Liver (tissue), 9 donors: Measurements from ENCODE around the gene SMS. TPM values are rescaled to one million over a fixed set of nuclear protein-coding genes. Genes with fewer than 3 reads are reported as not detected.

Experiments used
- DNase-seq: peaks from one replicate; pipeline ENCODE4 v3.0.0-alpha.2; 2017; ENCODE audit warnings: low spot score
- H3K27ac ChIP-seq, 2 donors: one replicate each; pipeline ENCODE4 v1.7.0; 2013; ENCODE audit warnings: inconsistent platforms in 2 of 2, low read length in 2 of 2, control low read depth in 1 of 2, low read depth in 1 of 2, mild to moderate bottlenecking in 1 of 2
- H3K27me3 ChIP-seq, 4 donors: one replicate each; pipeline versions ENCODE4 v1.6.1 to v1.7.0; 2013; ENCODE audit warnings: low read length in 3 of 4, inconsistent platforms in 1 of 4, mild to moderate bottlenecking in 1 of 4, moderate library complexity in 1 of 4; ENCODE audit not compliant: control insufficient read depth in 4 of 4, insufficient read depth in 4 of 4
- H3K36me3 ChIP-seq, 4 donors: one replicate each; pipeline versions ENCODE4 v1.6.1 to v1.7.0; 2013; ENCODE audit warnings: low read length in 3 of 4, mild to moderate bottlenecking in 3 of 4, low read depth in 1 of 4, moderate library complexity in 1 of 4; ENCODE audit not compliant: control insufficient read depth in 4 of 4, insufficient read depth in 3 of 4
- H3K4me1 ChIP-seq, 4 donors: one replicate each; pipeline versions ENCODE4 v1.6.1 to v1.7.0; 2013; ENCODE audit warnings: low read length in 3 of 4, mild to moderate bottlenecking in 3 of 4, moderate library complexity in 1 of 4; ENCODE audit not compliant: control insufficient read depth in 4 of 4, insufficient read depth in 4 of 4
- H3K4me3 ChIP-seq, 3 donors: one replicate each; pipeline versions ENCODE4 v1.6.1 to v1.7.0; 2013; ENCODE audit warnings: low read length in 3 of 3, control low read depth in 1 of 3, low read depth in 1 of 3, mild to moderate bottlenecking in 1 of 3
- H3K9ac ChIP-seq, 2 donors: one replicate each; pipeline ENCODE4 v1.7.0; 2013; ENCODE audit warnings: low read length in 2 of 2, mild to moderate bottlenecking in 2 of 2, moderate library complexity in 2 of 2, control low read depth in 1 of 2, low read depth in 1 of 2
- H3K9me3 ChIP-seq, 4 donors: one replicate each; pipeline versions ENCODE4 v1.6.1 to v1.7.0; 2013; ENCODE audit warnings: low read length in 3 of 4; ENCODE audit not compliant: control insufficient read depth in 4 of 4
- ATF3 ChIP-seq: IDR thresholded peaks from 2 replicates; pipeline ENCODE4 v1.6.1; 2016; ENCODE audit warnings: antibody characterized with exemption
- CTCF ChIP-seq: fragments of 150-350 bp; IDR thresholded peaks from 2 replicates; pipeline ENCODE4 v1.5.1; 2017; ENCODE audit warnings: improper control_type of control experiment, low read depth, low read length; ENCODE audit not compliant: missing input control
- EGR1 ChIP-seq, 2 donors: IDR thresholded peaks; 2 replicates each; pipeline ENCODE4 v1.6.1; 2016 to 2018; ENCODE audit warnings: antibody characterized with exemption in 2 of 2, low read depth in 2 of 2
- FOXA1 ChIP-seq: IDR thresholded peaks from 2 replicates; pipeline ENCODE4 v1.6.1; 2016; ENCODE audit warnings: antibody characterized with exemption
- FOXA2 ChIP-seq: IDR thresholded peaks from 2 replicates; pipeline ENCODE4 v1.6.1; 2016; ENCODE audit warnings: antibody characterized with exemption
- GABPA ChIP-seq, 2 donors: IDR thresholded peaks in 1 of 2; conservative IDR thresholded peaks in 1 of 2; 2 replicates each; pipeline ENCODE4 v1.6.1; 2016; ENCODE audit warnings: antibody characterized with exemption in 2 of 2, mild to moderate bottlenecking in 1 of 2, moderate library complexity in 1 of 2
- HNF4G ChIP-seq: IDR thresholded peaks from 2 replicates; pipeline ENCODE4 v1.6.1; 2016; ENCODE audit warnings: antibody characterized with exemption
- JUND ChIP-seq, 2 donors: IDR thresholded peaks; 2 replicates each; pipeline ENCODE4 v1.6.1; 2016; ENCODE audit warnings: antibody characterized with exemption in 2 of 2
- MAX ChIP-seq: IDR thresholded peaks from 2 replicates; pipeline ENCODE4 v1.6.1; 2016; ENCODE audit warnings: antibody characterized with exemption
- NR2F2 ChIP-seq: IDR thresholded peaks from 2 replicates; pipeline ENCODE4 v1.6.1; 2016; ENCODE audit warnings: antibody characterized with exemption
- RAD21 ChIP-seq, 2 donors: IDR thresholded peaks; 2 replicates each; pipeline ENCODE4 v1.6.1; 2016; ENCODE audit warnings: antibody characterized with exemption in 2 of 2, mild to moderate bottlenecking in 2 of 2
- REST ChIP-seq: IDR thresholded peaks from 2 replicates; pipeline ENCODE4 v1.6.1; 2016; ENCODE audit warnings: antibody characterized with exemption, mild to moderate bottlenecking
- RXRA ChIP-seq, 2 donors: IDR thresholded peaks; 2 replicates each; pipeline ENCODE4 v1.6.1; 2017 to 2018; ENCODE audit warnings: antibody characterized with exemption in 2 of 2, mild to moderate bottlenecking in 1 of 2
- SP1 ChIP-seq: IDR thresholded peaks from 2 replicates; pipeline ENCODE4 v1.6.1; 2018; ENCODE audit warnings: antibody characterized with exemption, mild to moderate bottlenecking
- TAF1 ChIP-seq: conservative IDR thresholded peaks from 2 replicates; pipeline ENCODE4 v1.6.1; 2016; ENCODE audit warnings: antibody characterized with exemption, mild to moderate bottlenecking
- YY1 ChIP-seq: IDR thresholded peaks from 2 replicates; pipeline ENCODE4 v1.6.1; 2016; ENCODE audit warnings: antibody characterized with exemption, mild to moderate bottlenecking
- ZBTB33 ChIP-seq: IDR thresholded peaks from 2 replicates; pipeline ENCODE4 v1.6.1; 2016; ENCODE audit warnings: antibody characterized with exemption
- WGBS: extraction: QIAGEN DNeasy Blood & Tissue Kit; methylation state at CpG from one replicate; pipeline ENCODE4 v1.1.7; 2013; 5-methylcytosine and 5-hydroxymethylcytosine counted together
- polyA plus RNA-seq, 2 donors: library from polyadenylated mRNA; stranded (reverse) in 1 of 2; unstranded in 1 of 2; fragments of 200-250 nt in 1 of 2; fragments of >200 nt in 1 of 2; fragmentation: Nextera tagmentation in 1 of 2; extraction: Ambion mirVana in 1 of 2; gene quantifications; one replicate each; pipeline versions ENCODE4 v1.2.1 to v1.2.3, GENCODE V29; 2013 to 2015
- total RNA-seq, 2 donors: library from RNA; depleted of rRNA; stranded (reverse); fragments of >200 nt; gene quantifications; one replicate each; pipeline ENCODE4 v1.2.3, GENCODE V29; 2014
- donor health status: healthy.
- donor health status: healthy.
- donor health status: healthy.
- donor health status: healthy.
- donor health status: healthy.

Gene SMS
- total and polyA plus RNA-seq, 4 donors: 13.9 to 41.0 (median 17.8) TPM

GRCh38 chrX:21975242-21975641 is 34.7 kb downstream of the SMS start:
- Histone ChIP-seq H3K27me3 (peaks cover 0 to 2% (median 0%) of the 10 kb centered on the region in 4 donors), H3K9me3 (no peaks in the 10 kb centered on the region), H3K4me1 (peaks cover 0 to 3% (median 1%) of the 10 kb centered on the region in 4 donors), H3K36me3 (peaks cover 0 to 4% (median 0%) of the 10 kb centered on the region in 4 donors), H3K27ac (no peak overlapping the region), H3K9ac (no peak overlapping the region), H3K4me3 (no peak overlapping the region)
- 83% methylated on average over 3 of the region's 3 CpGs for WGBS
- no peak for DNase-seq
- TF ChIP-seq RAD21 (IDR thresholded peaks at IDR 0.05): no peak
- TF ChIP-seq MAX: no peak
- TF ChIP-seq JUND (IDR thresholded peaks at IDR 0.05): no peak
- TF ChIP-seq SP1: no peak
- TF ChIP-seq NR2F2: no peak
- no peak for TF ChIP-seq GABPA (IDR thresholded peaks at IDR 0.05 in 1 of 2, conservative IDR thresholded peaks at IDR 0.05 in 1 of 2)
- TF ChIP-seq YY1: no peak
- no peak for TF ChIP-seq RXRA (IDR thresholded peaks at IDR 0.05)
- no peak for TF ChIP-seq EGR1 (IDR thresholded peaks at IDR 0.05; ENCODE audit: low read depth in 2 of 2)
- TF ChIP-seq REST: no peak
- no peak for TF ChIP-seq FOXA1
- TF ChIP-seq FOXA2: no peak
- no peak for TF ChIP-seq ZBTB33

GRCh38 chrX:21975812-21976211 is 35.3 kb downstream of the SMS start:
- H3K27ac ChIP-seq: no peak overlapping the region
- DNase-seq: no peak

More at GRCh38 chrX:21975812-21976211, 35.3 kb downstream of the SMS start:
- Histone ChIP-seq H3K9ac (no peak overlapping the region), H3K4me1 (peaks cover 0 to 3% (median 1%) of the 10 kb centered on the region in 4 donors), H3K9me3 (no peaks in the 10 kb centered on the region), H3K36me3 (peaks cover 0 to 4% (median 0%) of the 10 kb centered on the region in 4 donors), H3K27me3 (peaks cover 0 to 2% (median 0%) of the 10 kb centered on the region in 4 donors), H3K4me3 (no peak overlapping the region)
- WGBS: 70% methylated on average over 6 of the region's 6 CpGs
- TF ChIP-seq RAD21 (IDR thresholded peaks at IDR 0.05): peak; percentile 55 to 63
- no peak for TF ChIP-seq NR2F2
- no peak for TF ChIP-seq CTCF
- TF ChIP-seq HNF4G: no peak
- no peak for TF ChIP-seq REST
- no peak for TF ChIP-seq ATF3
- no peak for TF ChIP-seq TAF1
- TF ChIP-seq MAX: no peak
